Measurements from ENCODE around the gene CDH23.

DNA sequence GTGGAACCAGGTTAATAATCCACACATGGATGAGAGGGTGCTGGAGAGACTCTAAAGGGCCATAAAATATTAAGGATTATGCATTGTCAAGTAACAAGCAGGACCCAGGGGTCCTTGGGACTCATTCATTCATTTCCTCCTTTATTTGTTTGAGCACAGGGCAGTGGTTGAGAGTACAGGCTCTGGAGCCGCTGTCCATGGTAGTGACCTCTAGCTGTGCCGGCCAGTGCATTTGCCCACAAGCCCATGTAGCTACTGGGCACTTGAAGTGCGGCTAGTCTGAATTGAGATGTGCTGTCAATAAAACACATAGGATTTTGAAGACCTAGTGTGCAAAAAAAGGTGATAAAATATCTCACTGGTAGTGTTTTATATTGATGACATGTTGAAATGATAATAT, 185.3 kb downstream of the CDH23 start:
- TF ChIP-seq SP1 (IDR thresholded peaks at IDR 0.05) (no peak), FOXK2 (IDR thresholded peaks at IDR 0.05) (no peak), TARDBP (IDR thresholded peaks at IDR 0.05) (no peak), FOXM1 (IDR thresholded peaks at IDR 0.05; ENCODE audit: borderline replicate concordance) (no peak), ZNF384 (IDR thresholded peaks at IDR 0.05) (no peak), FOXA1 (IDR thresholded peaks at IDR 0.05) (no peak)

All from HEK293T (cell line).